Peyer's patch (tissue), 4 donors: ENCODE results near the gene STK17A. TPM values are rescaled to one million over a fixed set of nuclear protein-coding genes. Genes with fewer than 3 reads are reported as not detected.
"Not testable (repeated sequence)": the region's sequence is repeated elsewhere in the genome, so short reads cannot be mapped to it uniquely, and the experiment has no call there.

Experiments
- DNase-seq, 3 donors: peaks; one replicate each; pipeline ENCODE4 v3.0.0-alpha.2; 2017 to 2019
- H3K27ac ChIP-seq, 4 donors: fragments of 200-600 bp; sonication (generic); one replicate each; pipeline ENCODE4 v1.5.1; 2016 to 2019
- H3K27me3 ChIP-seq, 2 donors: fragments of 200-600 bp; sonication (generic); one replicate each; pipeline ENCODE4 v1.5.1; 2019
- H3K36me3 ChIP-seq, 3 donors: fragments of 200-600 bp; sonication (generic); one replicate each; pipeline ENCODE4 v1.5.1; 2016 to 2019
- H3K4me1 ChIP-seq, 4 donors: fragments of 200-600 bp; sonication (generic); one replicate each; pipeline ENCODE4 v1.5.1; 2016 to 2019
- H3K4me3 ChIP-seq, 4 donors: fragments of 200-600 bp; sonication (generic); 1 replicate in 3 of 4; 2 replicates in 1 of 4; pipeline ENCODE4 v1.5.1; 2016 to 2019; ENCODE audit warnings: mild to moderate bottlenecking in 1 of 4
- H3K9me3 ChIP-seq, 4 donors: fragments of 200-600 bp; sonication (generic); one replicate each; pipeline ENCODE4 v1.5.1; 2016 to 2019; ENCODE audit warnings: mild to moderate bottlenecking in 1 of 4
- CTCF ChIP-seq, 6 experiments: fragments of 450-650 bp in 4 of 6; fragments of 200-600 bp in 2 of 6; sonication (generic) in 1 of 6; IDR thresholded peaks; one replicate each; pipeline ENCODE4 v1.5.1; 2017 to 2019; ENCODE audit warnings: antibody characterized with exemption in 6 of 6, mild to moderate bottlenecking in 3 of 6, moderate library complexity in 1 of 6
- POLR2A ChIP-seq, 2 donors: fragments of 450-650 bp; IDR thresholded peaks; one replicate each; pipeline ENCODE4 v1.5.1; 2017; ENCODE audit warnings: antibody characterized with exemption in 2 of 2, mild to moderate bottlenecking in 2 of 2, moderate library complexity in 2 of 2
- total RNA-seq, 4 donors: library from RNA; depleted of rRNA; stranded (reverse); fragments of >200 nt; gene quantifications; one replicate each; pipeline ENCODE4 v1.1.0, GENCODE V29; 2016

Gene STK17A
- total RNA-seq, 4 donors from 2014 or later = 16.0 to 66.8 (median 17.7) TPM

- no peak for TF ChIP-seq CTCF (IDR thresholded peaks at IDR 0.05)
- TF ChIP-seq POLR2A (IDR thresholded peaks at IDR 0.05) = no peak
- Histone ChIP-seq H3K27ac (peak overlapping the region in 1 of 4 donors; percentile 61), H3K9me3 (no peaks in the 10 kb centered on the region), H3K4me3 (no peak overlapping the region), H3K4me1 (peaks cover 0 to 4% (median 0%) of the 10 kb centered on the region in 4 donors), H3K27me3 (no peaks in the 10 kb centered on the region), H3K36me3 (peaks cover 0 to 50% (median 0%) of the 10 kb centered on the region in 3 donors)
- no peak for DNase-seq
Measured at GRCh38 chr7:43624156-43624555, 41.2 kb downstream of the STK17A start.

- Histone ChIP-seq H3K9me3 (no peaks in the 10 kb centered on the region), H3K4me3 (no peak overlapping the region), H3K36me3 (peaks cover 0 to 46% (median 0%) of the 10 kb centered on the region in 3 donors), H3K27ac (peak overlapping the region in 3 of 4 donors; percentile 18 to 61 (median 23)), H3K4me1 (peaks cover 0 to 7% (median 0%) of the 10 kb centered on the region in 4 donors), H3K27me3 (no peaks in the 10 kb centered on the region)
- no peak for TF ChIP-seq POLR2A (IDR thresholded peaks at IDR 0.05)
- TF ChIP-seq CTCF (IDR thresholded peaks at IDR 0.05) = no peak
- peak in 2 of 3 donors; percentile 77 to 80 for DNase-seq
Measured at GRCh38 chr7:43625453-43625852, 42.5 kb downstream of the STK17A start.

- no peaks in the 10 kb centered on the region for H3K9me3 ChIP-seq
- H3K36me3 ChIP-seq = peaks cover 0 to 47% (median 0%) of the 10 kb centered on the region in 3 donors
- no peaks in the 10 kb centered on the region for H3K27me3 ChIP-seq
- H3K27ac ChIP-seq = peak overlapping the region in 3 of 4 donors; percentile 18 to 61 (median 23)
- peaks cover 0 to 7% (median 0%) of the 10 kb centered on the region in 4 donors for H3K4me1 ChIP-seq
- no peak overlapping the region for H3K4me3 ChIP-seq
- TF ChIP-seq CTCF (IDR thresholded peaks at IDR 0.05) = no peak
- no peak for TF ChIP-seq POLR2A (IDR thresholded peaks at IDR 0.05)
- DNase-seq = no peak
Measured at GRCh38 chr7:43625980-43626379, 43.1 kb downstream of the STK17A start.

- TF ChIP-seq POLR2A (IDR thresholded peaks at IDR 0.05) = no peak
- TF ChIP-seq CTCF (IDR thresholded peaks at IDR 0.05) = no peak
- no peak for DNase-seq
- no peak overlapping the region for H3K4me3 ChIP-seq
- H3K4me1 ChIP-seq = peaks cover 0 to 7% (median 0%) of the 10 kb centered on the region in 4 donors
- no peaks in the 10 kb centered on the region for H3K9me3 ChIP-seq
- H3K36me3 ChIP-seq = peaks cover 0 to 54% (median 0%) of the 10 kb centered on the region in 3 donors
- H3K27me3 ChIP-seq = no peaks in the 10 kb centered on the region
- peak overlapping the region in 1 of 4 donors; percentile 61 for H3K27ac ChIP-seq
Measured at GRCh38 chr7:43626695-43627094, 43.8 kb downstream of the STK17A start.

GRCh38 chr7:43627798-43628197 is 44.9 kb downstream of the STK17A start:
- not testable (repeated sequence) for H3K27ac ChIP-seq, H3K4me3 ChIP-seq, H3K4me1 ChIP-seq, H3K9me3 ChIP-seq, DNase-seq, H3K27me3 ChIP-seq
- peaks cover 0 to 62% (median 0%) of the 10 kb centered on the region in 3 donors for H3K36me3 ChIP-seq

GRCh38 chr7:43628431-43628830 is 45.5 kb downstream of the STK17A start:
- no peaks in the 10 kb centered on the region for H3K27me3 ChIP-seq
- DNase-seq = no peak
- H3K36me3 ChIP-seq = peaks cover 0 to 66% (median 0%) of the 10 kb centered on the region in 3 donors
- H3K4me1 ChIP-seq = peaks cover 0 to 7% (median 0%) of the 10 kb centered on the region in 4 donors
- no peaks in the 10 kb centered on the region for H3K9me3 ChIP-seq
- TF ChIP-seq CTCF (IDR thresholded peaks at IDR 0.05) (no peak), POLR2A (IDR thresholded peaks at IDR 0.05) (no peak)
- no peak overlapping the region for H3K4me3 ChIP-seq
- H3K27ac ChIP-seq = no peak overlapping the region
